HG03457 (cell line): Measurements from ENCODE around the gene IBA57.
"Not testable (repeated sequence)": the region's sequence is repeated elsewhere in the genome, so short reads cannot be mapped to it uniquely, and the experiment has no call there.

ENCODE experiments used
- ATAC-seq: cut with Tn5 transposase; IDR thresholded peaks from one replicate; pipeline ENCODE4 v1.9.1; 2021; ENCODE audit warnings: moderate number of reproducible peaks; ENCODE audit not compliant: unreplicated experiment

The IBA57 gene

GRCh38 chr1:228184152-228184551 lies 18.5 kb downstream of the IBA57 start:
- no peak for ATAC-seq

- no peak for ATAC-seq
These were observed 20.0 kb downstream of the IBA57 start for GRCh38 chr1:228185641-228185965.

GRCh38 chr1:228188249-228188648 lies 22.6 kb downstream of the IBA57 start:
- not testable (repeated sequence) for ATAC-seq

DNA sequence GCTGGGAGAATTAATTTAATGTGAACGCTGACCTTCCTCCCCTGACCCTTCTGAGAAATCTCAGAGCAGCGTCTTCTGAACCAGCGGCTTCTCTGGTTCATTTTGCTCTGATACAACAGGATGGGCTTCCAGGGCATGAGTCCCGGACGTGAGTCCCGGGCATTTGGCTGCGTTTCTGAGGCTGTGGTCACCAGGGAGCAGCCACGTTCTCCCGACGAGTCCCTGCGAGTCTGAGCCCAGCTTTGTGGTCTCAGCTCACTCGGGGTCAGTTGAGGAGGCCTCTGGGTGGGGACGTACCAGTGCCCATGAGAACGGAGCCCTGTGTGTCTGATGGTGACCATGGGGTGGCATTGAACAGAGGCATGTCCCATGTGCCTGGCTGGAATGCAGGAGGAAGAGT lies 24.6 kb downstream of the IBA57 start:
- ATAC-seq = no peak

DNA sequence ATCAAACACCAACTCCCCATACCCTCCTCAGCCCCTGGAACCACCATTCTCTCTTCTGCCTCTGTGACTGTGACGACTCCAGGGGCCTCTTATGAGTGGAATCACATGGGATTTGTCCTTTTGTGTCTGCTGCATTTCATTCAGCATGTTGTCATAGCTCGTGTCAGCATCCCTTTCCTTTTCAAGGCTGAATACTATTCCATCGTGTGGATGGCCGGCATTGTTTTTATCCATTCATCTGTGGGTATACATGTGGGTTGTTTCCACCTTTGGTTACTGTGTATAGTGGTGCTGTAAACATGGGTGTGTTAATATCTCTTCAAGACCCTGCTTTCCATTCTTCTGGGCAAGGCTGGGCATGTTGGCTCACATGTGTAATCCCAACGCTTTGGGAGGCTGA lies 25.2 kb downstream of the IBA57 start:
- ATAC-seq = no peak

DNA sequence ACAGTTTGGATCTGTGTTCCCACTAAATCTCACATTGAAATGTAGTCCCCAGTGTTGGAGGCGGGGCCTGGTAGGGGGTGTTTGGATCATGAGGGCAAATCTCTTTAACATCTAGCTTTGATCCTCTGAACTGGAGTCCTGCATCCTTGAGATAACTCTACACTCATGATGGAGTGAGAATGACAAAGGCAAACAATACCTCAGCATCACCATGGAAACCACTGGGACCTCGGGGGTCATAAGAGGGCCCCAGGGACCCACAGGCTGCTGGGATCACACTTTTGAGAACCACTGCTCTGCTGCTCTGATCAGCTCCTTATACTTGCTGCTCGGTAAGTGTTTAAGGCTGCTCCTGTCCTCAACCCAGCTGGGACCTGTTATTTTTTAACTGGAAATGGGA lies 28.8 kb downstream of the IBA57 start:
- ATAC-seq = no peak

DNA sequence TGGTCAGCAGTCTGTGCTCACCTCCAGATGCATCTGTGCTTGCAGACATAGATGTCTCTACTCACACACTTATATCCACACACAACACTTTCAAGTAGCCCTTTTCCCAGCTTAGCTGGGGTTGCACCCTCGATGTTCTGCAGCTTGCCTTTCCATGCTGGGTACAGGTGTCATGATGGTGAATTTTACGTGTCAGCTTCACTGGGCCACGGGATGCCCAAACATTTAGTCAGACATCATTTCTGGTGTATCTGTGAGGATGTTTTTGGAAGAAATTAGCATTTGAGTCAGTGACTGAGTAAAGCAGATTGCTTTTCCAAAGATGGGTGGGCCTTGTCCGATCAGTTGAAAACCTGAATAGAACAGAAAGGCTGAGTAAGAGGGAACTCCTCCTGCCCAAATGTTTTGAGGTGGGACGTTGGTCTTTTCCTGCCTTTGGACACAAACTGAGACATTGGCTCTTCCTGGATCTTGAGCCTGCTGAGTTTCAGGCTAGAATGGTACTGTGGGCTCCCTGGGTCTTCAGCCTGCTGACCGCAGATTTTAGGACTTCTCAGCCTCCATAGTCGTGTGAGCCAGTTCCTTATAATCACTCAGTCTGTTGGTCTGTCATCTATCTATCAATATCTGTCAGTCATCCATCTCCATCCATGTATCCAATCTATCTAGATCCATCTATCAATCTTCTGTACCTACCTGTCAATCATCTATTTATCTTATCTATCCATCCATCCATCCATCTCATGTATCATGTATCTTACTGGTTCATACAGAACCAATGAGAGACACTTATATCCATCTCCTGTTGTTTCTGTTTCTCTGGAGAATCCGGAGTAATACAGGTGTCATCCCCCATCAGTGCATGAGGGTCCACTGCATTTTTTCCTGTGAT lies 29.6 kb downstream of the IBA57 start:
- ATAC-seq = no peak

DNA sequence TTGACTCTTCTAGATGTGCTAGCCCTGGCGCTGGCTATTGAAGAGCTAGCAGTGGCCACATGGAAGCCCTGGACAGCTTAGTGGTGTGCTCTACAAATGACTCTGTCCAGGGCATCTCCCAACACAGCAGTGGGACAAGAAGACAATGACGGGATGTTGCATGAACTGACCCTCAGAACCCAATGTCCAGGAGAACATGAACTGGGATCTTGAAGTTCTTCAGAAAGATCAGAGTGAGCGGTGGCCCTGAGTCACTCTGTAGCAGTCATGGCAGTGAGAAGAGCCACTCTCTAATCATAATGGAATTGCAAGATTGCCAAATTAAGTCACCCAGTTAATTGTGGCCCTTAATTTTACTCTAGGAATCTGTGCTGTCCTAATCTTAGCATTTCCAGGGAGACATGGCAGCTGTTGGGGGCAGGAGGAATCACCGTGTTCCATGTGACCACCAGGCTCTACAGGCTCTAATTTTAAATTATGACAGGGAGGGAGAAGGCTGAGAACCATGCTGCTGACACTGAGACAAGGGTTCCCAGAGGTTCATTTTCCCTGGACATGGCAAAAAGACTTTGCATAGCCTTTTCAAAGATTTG lies 32.0 kb downstream of the IBA57 start:
- no peak for ATAC-seq

DNA sequence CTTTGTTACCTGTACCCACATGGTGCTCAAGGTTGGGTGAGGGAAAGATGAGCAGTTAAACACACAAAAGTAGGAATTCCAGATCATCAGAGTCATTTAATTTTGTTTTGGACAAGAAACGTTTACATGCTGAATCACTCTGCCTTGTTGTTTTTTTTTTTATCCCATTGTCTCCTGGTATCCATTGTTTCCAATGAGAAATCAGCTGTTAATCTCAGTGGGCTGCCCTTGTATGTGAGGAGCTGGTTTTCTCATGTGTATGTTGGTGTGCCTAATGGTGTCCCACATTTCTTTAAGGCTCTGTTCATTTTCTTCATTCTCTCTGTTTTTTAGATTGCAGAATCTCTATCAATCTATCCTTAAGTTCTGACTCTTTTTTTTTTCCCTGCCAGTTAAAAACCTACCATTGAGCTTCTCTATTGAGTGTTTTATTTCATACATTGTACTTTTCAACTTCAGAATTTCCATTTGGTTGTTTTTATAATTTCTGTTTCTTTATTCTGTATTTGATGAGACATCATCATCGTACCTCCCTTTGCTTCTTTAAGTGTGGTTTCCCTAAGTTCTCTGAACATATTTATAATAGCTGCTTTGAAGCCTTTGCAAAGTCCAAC lies 33.5 kb downstream of the IBA57 start:
- ATAC-seq = no peak

GRCh38 chr1:228204958-228205357 lies 39.4 kb downstream of the IBA57 start:
- ATAC-seq = no peak

DNA sequence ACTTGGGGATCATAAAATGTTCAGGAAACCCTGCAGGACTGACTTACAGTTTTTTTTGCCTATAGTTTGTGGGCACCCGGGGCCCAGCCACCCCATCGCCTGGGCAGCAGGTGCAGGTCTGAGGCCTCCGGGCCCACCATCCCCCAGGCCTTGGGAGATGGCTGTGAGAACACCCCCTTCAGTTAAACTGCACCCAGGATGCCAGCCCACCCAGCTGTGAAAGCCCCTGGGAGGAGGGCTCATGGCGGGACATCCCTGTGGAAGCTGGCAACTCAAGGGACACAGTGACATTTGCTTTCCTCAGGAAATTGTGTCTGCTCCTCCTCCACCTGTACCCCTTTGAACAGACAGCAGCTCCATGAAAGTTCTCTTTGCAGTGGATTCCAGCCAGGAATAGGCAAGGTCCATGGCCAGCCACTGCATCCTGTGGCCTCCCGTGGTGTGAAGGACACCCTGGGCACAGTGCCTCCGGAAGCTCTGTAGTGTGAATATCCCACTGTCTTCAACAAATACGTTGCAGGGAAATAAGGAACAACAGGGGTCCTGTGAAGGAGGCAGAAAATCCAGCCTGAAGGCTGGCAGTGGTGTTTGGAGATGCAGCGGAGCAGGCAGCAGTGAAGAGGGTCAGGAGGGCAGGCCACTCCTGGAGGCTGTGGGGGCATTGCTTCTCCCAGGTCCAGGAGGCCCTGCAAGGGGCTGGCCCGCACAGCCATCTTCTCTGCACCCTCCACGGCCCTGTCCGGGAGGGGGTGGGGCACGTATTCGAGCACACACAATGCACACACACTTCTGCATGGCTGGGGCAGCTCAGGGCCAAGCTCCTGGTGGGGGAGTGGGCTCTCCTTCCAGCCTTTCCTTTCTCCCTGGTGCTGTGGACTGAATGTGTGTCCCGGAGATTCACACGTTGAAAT lies 40.2 kb downstream of the IBA57 start:
- ATAC-seq = no peak

GRCh38 chr1:228206582-228207351 lies 41.2 kb downstream of the IBA57 start:
- ATAC-seq = no peak

GRCh38 chr1:228207381-228207810 lies 41.8 kb downstream of the IBA57 start:
- ATAC-seq = no peak

GRCh38 chr1:228207851-228208821 lies 42.5 kb downstream of the IBA57 start, which contains the start of gene OBSCN:
Gene OBSCN, plus strand, starts transcription at chr1:228208044. Its CDS starts 3,740 bp downstream, at chr1:228211784.
- ATAC-seq = no peak

DNA sequence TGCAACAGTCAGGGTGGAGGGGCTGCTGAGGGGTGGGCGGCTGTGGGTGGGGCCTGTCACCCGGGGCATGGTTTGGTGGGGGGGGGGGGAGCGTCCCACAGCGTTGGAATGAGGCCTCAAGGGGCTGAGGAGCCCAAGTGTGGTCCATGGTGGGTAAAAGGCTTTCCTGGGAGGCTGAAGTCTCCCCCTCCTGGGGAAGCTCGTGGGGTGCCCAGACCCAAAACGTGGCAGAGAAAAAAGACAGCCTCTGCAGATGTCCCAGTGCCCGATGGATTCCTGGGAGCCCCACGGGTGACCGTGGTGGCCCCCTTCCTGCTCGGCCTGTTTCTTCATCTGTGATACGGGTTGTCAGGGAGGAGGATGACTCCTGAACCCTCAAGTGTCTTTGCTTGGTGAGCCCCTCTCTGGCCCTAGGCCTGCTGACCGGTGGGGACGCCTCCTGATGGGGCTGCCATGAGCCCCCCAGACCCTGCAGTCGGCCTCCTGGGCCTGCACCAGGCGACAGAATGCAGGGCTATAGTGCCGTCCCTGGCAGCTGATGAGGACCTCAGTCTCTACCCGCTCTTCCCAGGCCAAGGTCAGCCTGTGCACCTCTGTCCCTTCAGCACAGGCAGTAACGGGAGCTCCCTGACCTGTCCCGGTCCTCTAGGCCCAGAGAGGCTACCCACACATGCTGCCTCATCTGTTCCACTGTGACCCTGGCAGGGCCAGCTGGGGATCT lies 43.4 kb downstream of the IBA57 start:
- no peak for ATAC-seq

DNA sequence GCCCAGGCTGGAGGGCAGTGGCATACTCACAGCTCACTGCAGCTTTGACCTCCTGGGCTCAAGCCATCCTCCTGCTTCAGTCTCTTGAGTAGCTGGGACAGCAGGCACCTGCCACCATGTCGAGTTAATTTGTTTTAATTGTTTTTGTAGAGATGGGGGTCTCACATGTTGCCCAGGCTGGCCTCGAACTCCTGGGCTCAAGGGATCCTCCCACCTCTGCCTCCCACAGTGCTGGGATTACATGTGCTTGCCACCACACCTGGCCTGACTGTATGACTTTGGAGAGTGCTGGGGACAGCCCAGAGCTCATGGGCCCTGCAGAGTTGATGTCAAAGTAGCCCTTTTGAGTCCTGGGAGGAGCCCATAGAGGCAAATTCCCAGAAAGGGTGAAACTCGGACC lies 44.1 kb downstream of the IBA57 start:
- ATAC-seq = no peak

- ATAC-seq = no peak
These were observed 44.6 kb downstream of the IBA57 start for GRCh38 chr1:228210076-228210651.
